ENCODE measurements around the gene CCL17.
"Not testable (repeated sequence)": the region's sequence is repeated elsewhere in the genome, so short reads cannot be mapped to it uniquely, and the experiment has no call there.

The CCL17 gene

DNA sequence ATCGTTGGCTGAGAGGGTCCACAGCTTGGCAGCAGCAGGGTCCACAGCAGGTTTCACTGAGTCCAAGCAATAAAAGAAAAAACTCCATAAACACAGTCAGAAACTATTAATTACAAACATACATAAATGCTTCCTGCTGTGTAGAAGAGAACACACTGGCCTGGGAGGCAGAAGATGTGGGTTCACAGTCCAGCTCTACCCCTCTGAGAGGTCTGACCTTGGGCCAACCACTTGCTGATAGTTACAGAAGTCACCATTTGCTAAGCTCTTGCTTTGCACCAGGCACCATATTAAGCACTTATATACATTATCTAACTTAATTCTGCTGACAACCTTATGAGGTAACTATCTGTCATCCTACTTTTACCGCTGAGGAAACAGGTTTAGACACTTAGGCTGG, 27.9 kb downstream of the CCL17 start:
- no peak for DNase-seq (ENCODE audit: low spot score)

DNA sequence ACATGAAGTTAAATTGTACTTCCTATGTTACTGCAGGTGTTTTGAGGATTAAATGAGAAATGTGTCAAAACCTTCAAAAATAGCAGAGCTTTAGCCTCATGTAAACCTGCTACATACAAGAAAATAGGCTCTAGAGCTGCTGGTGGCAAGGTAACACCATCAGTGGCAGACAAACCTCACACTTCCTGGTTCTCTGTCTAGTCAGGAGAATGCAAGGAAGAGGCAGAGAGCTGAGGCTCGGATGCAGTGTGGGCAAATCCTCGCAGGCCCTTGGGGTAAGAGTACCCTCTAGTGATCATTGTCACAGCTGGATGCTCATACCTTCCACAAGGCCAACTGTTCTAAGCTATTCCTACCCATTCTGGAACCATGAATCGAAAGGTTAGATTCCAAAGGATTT, 28.4 kb downstream of the CCL17 start:
- DNase-seq (ENCODE audit: low spot score): no peak

DNA sequence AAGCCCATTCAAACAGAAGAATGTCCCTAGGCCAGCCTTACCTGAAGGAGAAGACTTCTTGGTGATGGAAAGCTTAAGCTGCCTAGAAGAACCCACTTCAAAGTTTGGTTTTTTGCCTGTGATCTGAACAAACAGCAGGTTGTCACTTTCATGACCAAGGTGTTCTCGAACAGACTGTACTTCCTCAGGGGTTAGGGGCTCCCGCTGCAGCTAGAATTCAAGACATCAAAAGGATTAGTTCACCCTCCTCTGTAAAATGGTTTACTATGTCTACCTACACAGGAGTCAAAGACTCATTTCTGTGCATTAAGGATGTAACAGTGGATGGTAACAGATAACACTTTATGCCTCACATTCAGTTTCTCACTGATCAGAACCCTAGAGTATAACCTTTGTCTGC, 29.4 kb downstream of the CCL17 start:
- no peak for DNase-seq (ENCODE audit: low spot score)

DNA sequence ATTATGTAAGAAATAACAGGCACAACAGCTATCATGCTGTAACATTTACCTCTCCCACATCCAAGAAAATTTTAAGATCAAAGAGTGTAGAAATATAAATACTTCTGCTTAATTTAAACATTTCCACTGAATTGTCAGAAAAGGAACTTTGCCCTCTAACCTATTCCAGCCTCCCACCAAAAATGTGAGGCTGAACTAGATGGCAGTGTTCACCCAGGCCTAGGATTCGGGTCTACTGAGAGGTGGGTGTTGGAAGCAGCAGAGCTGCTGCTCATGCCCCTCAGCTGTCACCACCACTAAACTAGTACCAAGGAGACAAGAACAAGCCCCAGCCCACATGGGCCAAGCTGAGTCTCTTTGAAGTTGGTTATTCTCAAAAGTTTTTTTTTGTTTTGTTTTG, 31.3 kb downstream of the CCL17 start:
- DNase-seq (ENCODE audit: low spot score): no peak

DNA sequence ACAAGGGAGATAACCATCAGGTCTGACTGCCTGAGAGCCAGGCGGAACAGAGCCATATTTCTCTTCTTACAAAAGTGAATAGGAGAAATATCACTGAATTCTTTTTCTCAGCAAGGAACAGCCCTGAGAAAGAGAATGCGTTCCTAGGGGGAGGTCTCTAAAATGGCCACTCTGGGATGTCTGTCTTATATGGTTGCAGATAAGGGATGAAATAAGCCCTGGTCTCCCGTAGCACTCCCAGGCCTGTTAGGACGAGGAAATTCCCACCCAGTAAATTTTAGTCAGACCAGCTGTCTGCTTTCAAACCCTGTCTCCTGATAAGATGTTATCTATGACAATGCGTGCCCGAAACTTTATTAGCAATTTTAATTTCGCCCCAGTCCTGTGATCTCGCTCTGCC, 35.4 kb downstream of the CCL17 start:
- not testable (repeated sequence) for DNase-seq (ENCODE audit: low spot score)

DNA sequence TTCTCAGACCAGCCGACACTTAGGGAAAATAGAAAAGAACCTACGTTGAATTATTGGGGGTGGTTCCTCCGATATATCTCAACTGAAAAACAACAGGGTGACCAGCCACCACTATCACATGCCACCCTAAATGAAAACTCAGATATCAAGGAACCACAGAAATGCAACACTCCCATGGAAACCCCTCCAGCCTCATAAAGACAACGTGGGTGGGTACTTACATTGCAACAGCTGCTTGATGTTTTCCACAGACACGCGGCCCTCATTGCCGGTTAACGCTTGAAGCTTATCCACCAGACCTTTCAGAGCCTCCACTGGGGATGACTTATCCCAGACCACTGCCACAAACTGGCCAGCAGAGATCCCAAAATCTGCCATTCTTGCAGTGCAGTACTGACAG, 36.0 kb downstream of the CCL17 start:
- not testable (repeated sequence) for DNase-seq (ENCODE audit: low spot score)

DNA sequence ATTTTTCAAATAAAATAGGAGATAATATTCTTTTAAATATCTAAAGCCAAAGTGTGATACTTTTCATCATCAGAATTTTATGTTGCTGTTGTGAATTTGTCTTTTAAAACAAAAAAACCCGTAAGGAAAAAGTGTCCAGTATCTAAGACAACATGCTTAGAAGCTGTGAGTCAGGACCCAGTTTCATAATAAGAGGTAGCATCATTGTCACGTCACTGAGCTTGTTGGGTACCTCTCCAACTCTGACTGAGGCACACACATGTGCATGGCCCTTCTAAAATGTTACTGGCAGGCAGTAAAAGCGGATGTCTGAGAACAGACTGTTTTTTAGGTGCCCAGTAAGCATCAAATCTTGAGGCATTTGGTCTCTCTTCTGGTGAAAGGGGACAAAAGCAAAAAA, 40.1 kb downstream of the CCL17 start:
- DNase-seq (ENCODE audit: low spot score): peak; percentile 23

DNA sequence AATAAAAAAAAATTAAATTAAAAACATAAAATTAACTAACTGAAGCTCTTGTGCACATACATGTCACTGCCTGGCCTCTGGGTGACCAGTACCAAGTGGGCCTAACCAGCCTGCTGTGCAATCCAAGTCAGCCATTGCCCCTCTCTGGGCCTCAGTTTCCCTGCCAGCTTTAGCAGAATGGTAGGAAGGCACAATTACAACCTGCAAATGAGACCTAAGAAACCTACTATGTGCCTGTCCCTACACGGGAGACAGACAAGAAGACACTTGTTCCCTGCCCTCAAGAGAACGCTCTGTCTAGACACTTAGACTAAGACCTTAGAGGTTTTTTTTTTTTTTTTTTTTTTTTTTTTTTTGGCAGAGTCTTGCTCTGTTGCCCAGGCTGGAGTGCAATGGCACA, 40.9 kb downstream of the CCL17 start:
- no peak for DNase-seq (ENCODE audit: low spot score)

DNA sequence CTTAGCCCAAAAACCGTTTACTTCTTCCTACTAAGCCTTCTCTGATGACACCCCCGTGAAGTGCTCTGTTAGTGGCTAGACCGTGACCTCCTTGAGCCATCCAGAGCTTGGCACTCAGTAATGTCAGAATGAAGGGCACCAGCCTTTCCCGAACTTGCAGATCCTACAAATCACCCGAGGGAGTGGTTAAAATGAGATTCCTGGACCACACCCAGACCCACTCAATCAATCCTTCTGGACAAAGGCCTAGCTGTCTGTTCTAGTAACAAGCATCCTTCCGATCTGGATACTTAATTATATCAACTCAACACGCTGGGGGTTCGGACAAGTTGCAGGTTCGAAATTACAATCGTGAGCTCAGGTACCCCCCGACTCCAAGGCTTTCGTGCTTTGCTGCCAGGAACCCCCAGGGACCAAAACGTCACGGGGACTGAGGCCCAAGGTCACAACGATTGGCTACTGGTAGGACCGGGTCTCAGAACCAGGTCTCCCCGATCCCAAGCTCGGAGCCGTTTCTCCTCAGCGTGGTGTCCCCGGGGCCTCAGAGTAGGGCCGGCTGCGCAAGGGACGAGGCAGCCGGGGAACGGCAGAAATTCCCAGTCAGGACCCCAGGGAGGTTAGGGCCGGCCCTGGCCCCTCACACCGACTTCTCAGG, 42.1 kb downstream of the CCL17 start:
- peak; percentile 40 for DNase-seq (ENCODE audit: low spot score)

DNA sequence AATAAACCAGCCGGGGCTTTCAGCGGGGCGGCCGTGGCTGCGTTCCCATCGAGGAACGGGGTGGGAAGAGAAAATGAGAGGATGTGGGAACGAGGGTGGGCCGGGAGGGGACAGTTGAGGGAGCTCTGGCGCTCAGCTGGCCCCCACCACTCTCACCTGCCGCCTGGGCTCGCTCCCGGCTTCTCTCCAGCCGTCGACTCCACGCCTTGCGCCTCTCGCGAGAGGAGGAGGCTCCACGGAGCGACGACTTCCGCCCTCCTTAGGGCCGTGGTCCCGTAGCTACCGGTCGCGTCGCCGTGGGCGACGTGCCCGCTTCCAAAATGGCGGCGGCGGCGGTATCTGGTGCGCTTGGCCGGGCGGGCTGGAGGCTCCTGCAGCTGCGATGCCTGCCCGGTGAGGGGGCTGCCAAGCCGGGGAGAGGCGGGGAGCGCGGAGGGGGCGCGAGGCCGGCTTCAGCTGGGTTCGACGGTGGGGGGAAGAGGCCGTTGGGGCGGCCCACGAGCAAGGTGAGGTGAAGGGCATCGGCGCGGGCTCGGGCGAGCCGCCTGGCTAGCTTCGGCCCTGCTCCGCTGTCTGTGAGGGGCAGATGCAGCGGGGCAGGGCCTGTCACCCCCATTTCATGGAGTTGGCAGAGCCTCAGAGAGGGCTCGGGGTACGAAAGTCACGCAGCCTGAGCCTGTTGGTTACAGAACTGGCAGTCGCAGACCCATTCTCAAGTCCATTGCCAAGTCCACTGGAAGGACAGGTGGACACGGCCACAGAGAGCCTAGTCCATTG, 42.8 kb downstream of the CCL17 start, which contains the start of the genes CIAPIN1 and COQ9:
Gene CIAPIN1, minus strand, starts transcription at position 200 of the 777 bp plus-strand sequence. CDS start 6,457 bp downstream, outside the sequence.
Gene COQ9, plus strand, starts transcription at position 294 of the 777 bp plus-strand sequence. Its CDS starts 27 bp downstream, at position 321.
- DNase-seq (ENCODE audit: low spot score): peak; percentile 95

DNA sequence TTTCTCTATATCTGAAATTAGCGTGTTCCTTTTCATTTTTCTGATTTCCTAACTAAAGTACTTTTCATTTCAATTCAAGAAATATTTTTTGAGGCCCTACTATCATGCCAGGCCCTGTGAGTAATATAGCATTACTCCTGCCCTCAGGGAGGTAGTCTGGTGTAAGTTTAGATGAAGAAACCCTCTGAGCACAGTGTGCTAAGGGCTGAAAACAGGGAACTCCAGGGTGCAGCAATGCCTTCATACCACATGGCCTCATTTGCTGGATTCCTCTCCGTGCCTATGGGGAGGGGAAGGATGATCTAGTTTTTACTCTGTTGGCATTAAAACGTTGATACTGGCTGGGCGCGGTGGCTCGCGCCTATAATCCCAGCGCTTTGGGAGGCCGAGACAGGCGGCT, 47.5 kb downstream of the CCL17 start:
- DNase-seq (ENCODE audit: low spot score): no peak

DNA sequence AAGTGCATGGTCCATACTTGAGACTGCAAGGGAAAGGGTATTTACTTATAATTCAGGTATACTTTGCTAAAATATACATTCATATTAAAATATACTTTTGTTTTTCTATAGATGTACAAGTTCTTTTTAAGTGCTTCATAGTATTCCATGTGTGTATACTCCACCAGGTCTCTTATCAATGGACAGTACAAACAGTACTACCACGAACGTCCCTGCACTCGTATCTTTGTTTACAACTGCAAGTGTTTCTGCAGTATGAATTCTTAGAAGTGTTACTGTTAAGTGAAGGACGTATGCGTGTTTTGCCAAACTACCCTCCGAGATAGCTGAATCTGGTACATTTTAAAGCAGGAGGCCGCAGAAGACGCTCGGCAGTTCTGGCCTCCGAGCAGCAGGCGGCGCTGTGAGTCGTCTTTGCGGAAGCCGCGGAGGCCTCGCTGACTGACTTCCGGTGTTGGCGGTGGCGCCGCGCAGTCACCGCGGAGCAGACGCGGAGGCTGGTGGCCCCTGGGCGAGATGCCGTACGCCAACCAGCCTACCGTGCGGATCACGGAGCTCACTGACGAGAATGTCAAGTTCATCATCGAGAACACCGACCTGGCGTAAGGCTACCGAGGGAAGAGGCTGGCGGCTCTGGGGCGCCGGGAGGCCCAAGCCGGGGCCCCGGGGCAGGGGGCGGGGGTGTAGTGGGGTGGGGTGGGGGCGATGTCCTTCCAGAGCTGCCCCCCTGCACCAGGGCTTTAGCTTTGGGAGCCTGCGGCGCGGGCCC, 57.8 kb downstream of the CCL17 start, which contains the start of gene POLR2C:
Gene POLR2C, plus strand, starts transcription at position 471 of the 769 bp plus-strand sequence. Its CDS starts 46 bp downstream, at position 517.
- DNase-seq (ENCODE audit: low spot score): peak; percentile 87

DNA sequence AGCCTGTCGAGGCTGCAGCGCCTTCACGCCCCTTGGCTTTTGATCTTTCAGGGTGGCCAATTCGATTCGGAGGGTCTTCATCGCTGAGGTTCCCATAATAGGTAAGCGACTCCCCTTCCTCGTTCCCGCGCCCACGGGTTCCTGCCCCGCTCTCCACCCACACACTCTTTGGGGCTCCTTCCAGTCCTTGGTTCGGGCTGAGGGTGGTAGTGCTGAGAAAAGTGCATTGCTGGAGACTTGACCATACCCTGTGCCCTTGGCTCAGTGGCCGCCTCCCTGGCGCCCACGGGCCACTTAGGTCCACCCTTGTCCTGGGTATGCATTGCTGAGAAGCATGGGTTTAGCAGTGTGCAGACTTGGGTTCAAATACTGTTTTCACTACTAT, 58.4 kb downstream of the CCL17 start:
- no peak for DNase-seq (ENCODE audit: low spot score)

DNA sequence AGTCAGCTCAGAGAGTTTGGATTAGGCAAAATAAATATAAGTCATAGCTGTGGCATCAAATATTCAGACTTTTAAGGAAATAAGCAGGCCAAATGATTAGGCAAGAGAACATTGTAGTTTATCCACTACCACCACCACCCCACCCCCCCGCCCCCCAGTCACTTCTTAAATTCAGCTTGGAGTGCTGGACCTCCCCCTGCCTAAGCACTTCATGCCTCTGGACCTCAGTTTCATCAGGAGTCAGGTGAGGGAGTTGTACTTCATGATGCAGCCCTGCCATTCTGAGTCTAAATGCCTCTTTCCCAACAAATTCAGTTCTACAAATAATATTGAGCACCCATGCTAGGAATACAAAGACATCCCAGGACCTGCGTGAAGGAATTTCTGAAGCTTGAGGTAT, 60.0 kb downstream of the CCL17 start:
- DNase-seq (ENCODE audit: low spot score): no peak

All from kidney tubule cell (primary cell).